SK-N-MC (cell line): ENCODE measurements around the gene NEU2.
"Not testable (repeated sequence)": the region's sequence is repeated elsewhere in the genome, so short reads cannot be mapped to it uniquely, and the experiment has no call there.

ENCODE experiments used
- DNase-seq: peaks from one replicate; pipeline ENCODE4 v3.0.0-alpha.2; 2011; ENCODE audit warnings: low read depth, low spot score
- H3K27ac ChIP-seq: fragments of 200-600 bp; sonication (generic); 2 replicates; pipeline ENCODE4 v1.5.1; 2016; ENCODE audit warnings: mixed run types
- H3K36me3 ChIP-seq: fragments of 200-600 bp; sonication (generic); 2 replicates; pipeline ENCODE4 v1.6.1; 2017; ENCODE audit warnings: antibody characterized with exemption, low read length, mixed read lengths; ENCODE audit not compliant: insufficient read depth
- H3K4me3 ChIP-seq: fragments of 200-600 bp; sonication (generic); 2 replicates; pipeline ENCODE4 v1.5.1; 2016
- H3K9ac ChIP-seq: fragments of 200-600 bp; sonication (generic); 2 replicates; pipeline ENCODE4 v1.8.0; 2017; ENCODE audit warnings: mixed run types, mixed read lengths; ENCODE audit not compliant: insufficient read length
- H3K9me3 ChIP-seq: fragments of 200-600 bp; sonication (generic); 2 replicates; pipeline ENCODE4 v1.6.1; 2017; ENCODE audit warnings: low read depth, mild to moderate bottlenecking, antibody characterized with exemption, low read length, moderate library complexity, mixed read lengths
- EZH2 ChIP-seq: fragments of 200-600 bp; sonication (generic); IDR thresholded peaks from one replicate; pipeline ENCODE4 v1.6.1; 2017; ENCODE audit warnings: antibody characterized with exemption
- FOXP2 ChIP-seq: optimal IDR thresholded peaks from 2 replicates; pipeline ENCODE3; 2011; ENCODE audit warnings: mild to moderate bottlenecking, moderate library complexity; ENCODE audit not compliant: insufficient read depth; ENCODE audit errors: extremely low read length, control extremely low read depth
- POLR2AphosphoS5 ChIP-seq: IDR thresholded peaks from 2 replicates; pipeline ENCODE4 v1.6.1; 2012; ENCODE audit warnings: mild to moderate bottlenecking, low read depth, low read length, borderline replicate concordance

The NEU2 gene

DNA sequence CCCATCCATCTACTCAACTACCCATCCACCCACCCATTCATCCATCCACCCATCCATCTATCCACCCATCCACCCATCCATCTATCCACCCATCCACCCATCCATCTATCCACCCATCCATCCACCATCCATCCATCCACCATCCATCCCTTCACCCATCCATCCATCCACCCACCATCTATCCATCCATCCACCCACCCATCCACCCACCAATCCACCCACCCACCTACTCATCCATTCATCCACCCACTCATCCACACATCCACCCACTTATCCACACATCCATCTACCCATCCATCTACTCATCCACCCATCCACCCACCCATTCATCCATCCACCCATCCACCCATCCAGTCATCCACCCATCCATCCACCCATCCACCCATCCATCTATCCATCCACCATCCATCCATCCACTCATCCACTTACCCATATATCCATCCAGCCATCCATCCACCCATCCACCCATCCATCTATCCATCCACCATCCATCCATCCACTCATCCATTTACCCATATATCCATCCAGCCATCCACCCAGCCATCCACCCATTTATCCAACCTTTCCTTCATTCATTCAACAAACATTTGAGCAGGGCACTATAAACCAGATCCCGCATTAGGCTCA lies 17.3 kb upstream of the NEU2 start:
- no peak for TF ChIP-seq FOXP2
- no peak for TF ChIP-seq EZH2

DNA sequence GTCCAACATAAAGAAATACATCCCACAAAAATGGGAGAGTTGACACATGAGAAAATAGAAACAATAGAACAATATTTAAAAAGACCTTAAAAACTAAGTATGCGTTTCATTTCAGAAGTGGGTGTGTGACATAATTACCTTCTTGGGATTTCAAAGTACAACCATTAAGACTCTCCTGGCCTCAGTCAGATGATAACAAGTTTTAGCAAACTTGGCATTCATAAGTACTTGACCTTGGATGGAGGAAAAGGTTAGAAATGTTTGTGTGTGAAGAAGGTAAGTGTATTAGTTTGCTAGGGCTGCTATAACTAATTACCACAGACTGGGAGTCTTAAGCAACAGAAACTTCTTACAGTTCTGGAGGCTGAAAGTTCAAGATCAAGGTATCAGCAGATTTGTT lies 14.5 kb upstream of the NEU2 start:
- H3K9ac ChIP-seq, result no peak overlapping the region
- no peaks in the 10 kb centered on the region for H3K36me3 ChIP-seq
- TF ChIP-seq POLR2AphosphoS5 (no peak), FOXP2 (no peak), EZH2 (no peak)
- H3K4me3 ChIP-seq, result no peak overlapping the region
- no peaks in the 10 kb centered on the region for H3K9me3 ChIP-seq
- DNase-seq, result no peak
- no peak overlapping the region for H3K27ac ChIP-seq

More for the DNA sequence above, 17.3 kb upstream of the NEU2 start:
- Histone ChIP-seq H3K36me3 (no peaks in the 10 kb centered on the region), H3K9ac (no peak overlapping the region), H3K4me3 (no peak overlapping the region), H3K27ac (no peak overlapping the region), H3K9me3 (no peaks in the 10 kb centered on the region)
- DNase-seq, result no peak

DNA sequence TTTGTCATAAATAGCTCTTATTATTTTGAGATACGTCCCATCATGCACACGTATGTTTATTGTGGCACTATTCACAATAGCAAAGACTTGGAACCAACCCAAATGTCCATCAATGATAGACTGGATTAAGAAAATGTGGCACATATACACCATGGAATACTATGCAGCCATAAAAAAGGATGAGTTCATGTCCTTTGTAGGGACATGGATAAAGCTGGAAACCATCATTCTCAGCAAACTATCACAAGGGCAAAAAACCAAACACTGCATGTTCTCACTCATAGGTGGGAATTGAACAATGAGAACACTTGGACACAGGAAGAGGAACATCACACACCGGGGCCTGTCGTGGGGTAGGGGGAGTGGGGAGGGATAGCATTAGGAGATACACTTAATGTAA lies 12.9 kb upstream of the NEU2 start:
- not testable (repeated sequence) for H3K27ac ChIP-seq, DNase-seq, H3K9me3 ChIP-seq, H3K36me3 ChIP-seq, H3K4me3 ChIP-seq, H3K9ac ChIP-seq

DNA sequence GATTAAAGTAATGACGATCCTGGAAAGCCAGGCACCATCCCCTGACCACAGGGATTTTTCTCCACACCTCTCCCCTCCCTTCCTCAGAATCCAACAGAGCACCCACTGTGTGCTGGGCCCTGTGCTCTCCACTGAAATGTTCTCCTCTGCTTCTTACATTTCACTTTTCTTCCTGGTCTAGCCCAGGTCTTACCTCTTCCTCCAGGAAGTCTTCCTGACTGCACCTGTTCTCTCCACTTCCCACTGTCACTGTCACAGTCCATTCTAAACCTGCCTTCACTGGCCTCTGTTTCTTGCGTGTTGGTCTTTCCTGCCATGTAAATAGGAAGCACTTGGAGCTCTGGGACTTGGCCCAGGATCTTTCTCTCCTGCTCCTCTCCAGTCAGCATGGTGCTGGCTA lies 12.0 kb upstream of the NEU2 start:
- H3K36me3 ChIP-seq, result no peaks in the 10 kb centered on the region
- H3K9ac ChIP-seq, result no peak overlapping the region
- H3K9me3 ChIP-seq, result no peaks in the 10 kb centered on the region
- no peak overlapping the region for H3K4me3 ChIP-seq
- TF ChIP-seq POLR2AphosphoS5 (no peak), FOXP2 (no peak), EZH2 (no peak)
- no peak for DNase-seq
- H3K27ac ChIP-seq, result no peak overlapping the region

DNA sequence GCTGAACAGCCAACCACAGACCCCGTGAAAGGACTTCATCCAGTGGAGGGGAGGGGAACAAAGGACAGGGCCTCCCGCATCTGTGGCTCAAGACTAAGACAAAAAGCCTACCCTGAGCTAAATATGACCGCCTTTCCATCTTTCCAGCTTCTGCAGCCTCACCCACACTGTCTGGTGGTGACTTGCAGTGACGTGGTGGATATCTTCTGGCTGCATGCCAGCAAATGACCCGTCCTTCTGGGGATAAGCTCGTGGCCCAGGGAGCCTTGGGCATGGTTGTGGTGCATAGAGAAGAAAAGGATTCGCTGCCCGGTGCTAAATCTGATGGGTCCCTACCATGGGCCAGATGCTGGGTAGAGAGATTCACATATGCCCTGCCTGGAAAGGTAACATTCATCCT lies 10.7 kb upstream of the NEU2 start:
- no peak overlapping the region for H3K9ac ChIP-seq
- no peak for DNase-seq
- H3K36me3 ChIP-seq, result no peaks in the 10 kb centered on the region
- H3K4me3 ChIP-seq, result no peak overlapping the region
- H3K27ac ChIP-seq, result no peak overlapping the region
- TF ChIP-seq FOXP2 (no peak), POLR2AphosphoS5 (no peak), EZH2 (no peak)
- H3K9me3 ChIP-seq, result no peaks in the 10 kb centered on the region

DNA sequence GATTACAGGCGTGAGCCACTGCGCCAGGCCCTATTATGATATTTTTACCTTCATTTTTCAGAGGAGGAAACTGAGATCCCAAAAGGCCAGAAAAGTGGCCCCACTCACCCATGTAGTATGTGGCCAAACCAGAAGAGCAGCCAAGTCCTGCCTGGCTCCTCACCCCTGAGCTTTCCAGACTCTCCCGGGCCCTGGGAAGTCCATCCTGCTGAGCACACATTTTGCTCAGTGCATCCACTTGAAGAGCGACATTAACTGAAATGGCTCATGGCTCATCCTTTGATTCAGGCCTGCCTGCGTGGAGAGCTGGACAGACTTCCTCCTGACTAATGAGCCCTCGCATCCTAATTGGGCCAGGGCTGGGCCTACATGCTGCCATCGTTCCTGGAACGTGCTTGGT lies 9.9 kb upstream of the NEU2 start:
- no peak for DNase-seq
- TF ChIP-seq EZH2 (no peak), POLR2AphosphoS5 (no peak), FOXP2 (no peak)
- Histone ChIP-seq H3K9me3 (no peaks in the 10 kb centered on the region), H3K9ac (no peak overlapping the region), H3K36me3 (no peaks in the 10 kb centered on the region), H3K4me3 (no peak overlapping the region), H3K27ac (no peak overlapping the region)

DNA sequence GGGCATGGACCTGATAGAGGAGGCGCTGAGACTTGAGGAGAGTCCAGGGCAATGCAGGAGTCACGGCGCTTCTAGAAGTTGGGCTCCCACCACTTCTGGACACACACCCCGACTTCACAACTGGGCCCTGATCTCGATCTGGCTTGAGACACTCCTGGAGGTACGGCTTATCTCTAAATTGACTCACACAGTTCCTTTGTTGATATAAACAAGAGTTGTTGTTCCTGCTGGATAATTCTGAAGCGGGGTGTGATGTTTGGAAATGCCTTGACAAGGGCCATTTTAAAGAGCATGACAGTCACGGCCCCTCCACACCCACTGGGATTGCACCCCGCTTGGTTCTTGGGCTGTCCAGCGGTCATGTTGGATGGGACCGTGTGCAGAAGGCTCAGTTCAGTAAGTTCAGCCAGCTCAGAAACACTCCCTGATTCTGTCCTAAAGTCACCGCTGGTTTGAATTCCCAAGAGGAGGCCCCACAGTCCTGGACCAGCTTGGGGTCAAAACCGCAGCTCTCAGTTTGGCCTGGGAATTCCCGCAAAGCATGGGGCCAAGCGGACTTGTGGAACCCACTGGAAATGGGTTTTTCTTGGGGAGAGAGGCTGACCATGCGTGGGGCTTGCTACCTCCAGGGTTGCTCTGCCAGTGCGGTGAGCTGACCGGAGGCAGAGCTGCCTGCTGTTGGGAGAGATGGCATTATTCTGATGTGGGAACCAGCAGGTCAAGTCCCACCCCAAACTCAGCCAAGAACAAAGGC lies 9.3 kb upstream of the NEU2 start:
- Histone ChIP-seq H3K9me3 (no peaks in the 10 kb centered on the region), H3K9ac (no peak overlapping the region), H3K4me3 (no peak overlapping the region), H3K27ac (no peak overlapping the region), H3K36me3 (no peaks in the 10 kb centered on the region)
- TF ChIP-seq POLR2AphosphoS5, result no peak
- no peak for TF ChIP-seq FOXP2
- TF ChIP-seq EZH2, result no peak
- DNase-seq, result no peak

DNA sequence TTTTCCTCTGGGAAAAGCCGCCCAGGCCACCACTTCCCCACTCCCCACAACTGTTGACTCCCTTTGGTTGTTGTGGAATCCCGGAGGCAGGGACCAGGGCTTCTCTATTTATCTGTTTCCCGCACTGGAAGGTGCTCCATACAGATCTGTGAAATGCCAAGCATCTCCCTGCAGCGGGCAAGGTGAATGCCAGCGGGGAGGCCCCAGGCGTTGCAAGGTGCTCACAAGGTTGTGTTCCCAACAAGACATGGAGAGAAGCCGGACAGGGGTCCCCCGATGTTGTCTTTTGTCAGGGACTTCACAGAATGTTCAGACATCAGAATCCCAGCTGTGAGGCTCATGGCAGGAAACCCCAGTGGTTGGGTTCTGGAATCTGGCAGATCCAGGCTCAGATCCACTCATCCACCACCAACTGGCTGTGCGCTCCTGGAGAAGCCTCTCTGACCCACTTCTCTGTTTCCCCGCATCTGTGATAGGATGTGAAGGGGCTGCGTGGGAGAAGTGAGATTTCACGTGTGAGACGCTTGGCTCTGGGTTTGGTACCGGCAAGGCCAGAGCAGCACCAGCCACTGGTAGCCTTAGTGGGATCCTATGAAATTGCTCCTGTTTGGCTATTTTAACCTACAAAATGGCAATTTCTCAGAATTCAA lies 8.6 kb upstream of the NEU2 start:
- Histone ChIP-seq H3K36me3 (no peaks in the 10 kb centered on the region), H3K27ac (no peak overlapping the region), H3K9ac (no peak overlapping the region), H3K9me3 (no peaks in the 10 kb centered on the region), H3K4me3 (no peak overlapping the region)
- TF ChIP-seq EZH2, result no peak
- no peak for TF ChIP-seq POLR2AphosphoS5
- no peak for TF ChIP-seq FOXP2
- no peak for DNase-seq

DNA sequence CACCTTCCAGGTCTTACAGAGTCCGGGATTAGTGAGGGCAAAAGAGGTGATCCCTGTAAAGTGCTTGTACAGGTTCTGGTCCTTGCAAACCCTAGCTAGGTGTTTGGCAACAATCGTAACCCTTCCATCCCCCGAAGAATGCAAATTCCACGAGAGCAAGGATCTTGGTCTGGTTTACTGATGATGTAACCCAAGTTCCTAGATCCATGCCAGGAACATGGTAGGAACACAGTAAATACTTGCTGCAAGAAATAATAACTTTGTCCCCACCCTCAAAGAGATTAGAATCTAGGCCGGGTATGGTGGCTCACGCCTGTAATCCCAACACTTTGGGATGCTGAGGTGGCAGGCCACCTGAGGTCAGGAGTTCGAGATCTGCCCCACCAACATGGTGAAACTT lies 6.8 kb upstream of the NEU2 start:
- Histone ChIP-seq H3K9me3 (no peaks in the 10 kb centered on the region), H3K9ac (no peak overlapping the region), H3K4me3 (no peak overlapping the region), H3K36me3 (no peaks in the 10 kb centered on the region), H3K27ac (no peak overlapping the region)
- TF ChIP-seq EZH2 (no peak), POLR2AphosphoS5 (no peak), FOXP2 (no peak)
- no peak for DNase-seq
